Activated T-cell treated with anti-CD3 and anti-CD28 coated beads, Interleukin-2, amount 50 U/mL, for 48 hours (primary cell): ENCODE results near the gene PLD6.
"Not testable (repeated sequence)": the region's sequence is repeated elsewhere in the genome, so short reads cannot be mapped to it uniquely, and the experiment has no call there.

Experiments
- DNase-seq, 2 experiments: peaks; one replicate each; pipeline ENCODE4 v3.0.0-alpha.2; 2020

Gene PLD6

GRCh38 chr17:17172990-17173389 is 33.1 kb downstream of the PLD6 start:
- DNase-seq: no peak

GRCh38 chr17:17172001-17172939 is 33.9 kb downstream of the PLD6 start:
- DNase-seq: no peak

GRCh38 chr17:17171186-17171585 is 34.9 kb downstream of the PLD6 start:
- DNase-seq: no peak

GRCh38 chr17:17170346-17170985 is 35.7 kb downstream of the PLD6 start:
- DNase-seq: no peak

GRCh38 chr17:17169396-17169795 is 36.7 kb downstream of the PLD6 start:
- DNase-seq: no peak

GRCh38 chr17:17168401-17168800 is 37.7 kb downstream of the PLD6 start:
- no peak for DNase-seq

GRCh38 chr17:17167986-17168385 is 38.1 kb downstream of the PLD6 start:
- no peak for DNase-seq

- DNase-seq: no peak
Measured at GRCh38 chr17:17167356-17167755, 38.8 kb downstream of the PLD6 start.

GRCh38 chr17:17166446-17166845 is 39.7 kb downstream of the PLD6 start:
- no peak for DNase-seq

- no peak for DNase-seq
Measured at GRCh38 chr17:17165666-17166308, 40.3 kb downstream of the PLD6 start.

- no peak for DNase-seq
Measured at GRCh38 chr17:17164676-17165075, 41.5 kb downstream of the PLD6 start.

- no peak for DNase-seq
Measured at GRCh38 chr17:17164156-17164555, 42.0 kb downstream of the PLD6 start.

- DNase-seq: no peak
Measured at GRCh38 chr17:17161759-17162158, 44.4 kb downstream of the PLD6 start.

- no peak for DNase-seq
Measured at GRCh38 chr17:17161121-17161520, 45.0 kb downstream of the PLD6 start.

GRCh38 chr17:17159571-17159970 is 46.6 kb downstream of the PLD6 start:
- DNase-seq: no peak

GRCh38 chr17:17158506-17158905 is 47.6 kb downstream of the PLD6 start:
- DNase-seq: not testable (repeated sequence)

GRCh38 chr17:17157041-17157440 is 49.1 kb downstream of the PLD6 start:
- no peak for DNase-seq

GRCh38 chr17:17156511-17156910 is 49.6 kb downstream of the PLD6 start:
- no peak for DNase-seq

- DNase-seq: no peak
Measured at GRCh38 chr17:17156107-17156506, 50.0 kb downstream of the PLD6 start.

- DNase-seq: no peak
Measured at GRCh38 chr17:17155568-17155967, 50.6 kb downstream of the PLD6 start.

- no peak for DNase-seq
Measured at GRCh38 chr17:17154981-17155380, 51.2 kb downstream of the PLD6 start.

- DNase-seq: no peak
Measured at GRCh38 chr17:17154556-17154955, 51.6 kb downstream of the PLD6 start.

- DNase-seq: no peak
Measured at GRCh38 chr17:17153709-17154108, 52.4 kb downstream of the PLD6 start.

GRCh38 chr17:17153071-17153470 is 53.1 kb downstream of the PLD6 start:
- DNase-seq: no peak
